Activated T-cell treated with anti-CD3 and anti-CD28 coated beads, Interleukin-2, amount 50 U/mL, for 48 hours (primary cell): ENCODE results near the gene TRIM41.
A peak's percentile ranks its signal among the peaks of the same experiment; 100 is the strongest.
"Not testable (repeated sequence)": the region's sequence is repeated elsewhere in the genome, so short reads cannot be mapped to it uniquely, and the experiment has no call there.

Experiments
- DNase-seq, 2 experiments: peaks; one replicate each; pipeline ENCODE4 v3.0.0-alpha.2; 2020

TRIM41 gene

DNA sequence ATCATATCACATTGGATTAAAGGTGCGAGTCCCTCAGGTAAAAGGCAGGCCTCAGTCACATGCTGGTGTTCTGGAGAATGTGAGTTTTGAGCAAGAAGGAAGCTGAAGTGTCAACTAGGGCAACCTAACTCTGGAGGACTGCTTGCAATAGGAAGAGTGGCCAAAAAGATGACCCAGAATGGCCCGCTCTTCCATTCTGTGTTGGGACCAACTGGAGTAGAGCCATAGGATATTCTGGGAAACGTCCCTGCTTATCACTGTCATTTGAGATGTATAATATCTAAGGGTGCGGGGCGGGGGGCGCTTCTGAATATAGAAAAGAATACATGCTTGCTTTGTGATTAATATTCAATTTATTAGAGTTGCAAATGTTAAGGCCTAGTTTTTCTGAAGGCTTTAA, 11.0 kb upstream of the TRIM41 start:
- no peak for DNase-seq

GRCh38 chr5:181212934-181213333, 10.1 kb upstream of the TRIM41 start:
- DNase-seq = no peak

- DNase-seq = not testable (repeated sequence)
Measured at GRCh38 chr5:181214249-181214648, 8.8 kb upstream of the TRIM41 start.

- DNase-seq = peak; percentile 69 to 70
Measured at GRCh38 chr5:181215997-181216989, 6.8 kb upstream of the TRIM41 start.

- DNase-seq = peak; percentile 79
Measured at GRCh38 chr5:181217111-181217802, 5.8 kb upstream of the TRIM41 start.

- peak; percentile 63 to 64 for DNase-seq
Measured at GRCh38 chr5:181217803-181218062, 5.3 kb upstream of the TRIM41 start.

DNA sequence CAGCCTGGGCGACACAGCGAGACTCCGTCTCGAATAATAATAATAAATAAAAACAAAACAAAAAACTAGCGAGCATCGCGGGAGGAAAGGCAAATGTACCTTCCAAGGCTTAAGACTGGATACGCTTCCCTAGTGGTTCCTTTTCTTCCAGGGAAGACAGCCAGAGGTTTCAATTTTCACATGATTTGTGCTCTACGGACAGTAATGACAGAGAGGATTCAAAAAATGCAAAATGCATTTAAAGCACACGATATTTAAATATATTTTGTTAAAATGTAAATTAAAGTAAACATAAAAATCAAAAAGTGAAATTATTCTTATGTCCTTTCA, 4.3 kb upstream of the TRIM41 start:
- DNase-seq = no peak

DNA sequence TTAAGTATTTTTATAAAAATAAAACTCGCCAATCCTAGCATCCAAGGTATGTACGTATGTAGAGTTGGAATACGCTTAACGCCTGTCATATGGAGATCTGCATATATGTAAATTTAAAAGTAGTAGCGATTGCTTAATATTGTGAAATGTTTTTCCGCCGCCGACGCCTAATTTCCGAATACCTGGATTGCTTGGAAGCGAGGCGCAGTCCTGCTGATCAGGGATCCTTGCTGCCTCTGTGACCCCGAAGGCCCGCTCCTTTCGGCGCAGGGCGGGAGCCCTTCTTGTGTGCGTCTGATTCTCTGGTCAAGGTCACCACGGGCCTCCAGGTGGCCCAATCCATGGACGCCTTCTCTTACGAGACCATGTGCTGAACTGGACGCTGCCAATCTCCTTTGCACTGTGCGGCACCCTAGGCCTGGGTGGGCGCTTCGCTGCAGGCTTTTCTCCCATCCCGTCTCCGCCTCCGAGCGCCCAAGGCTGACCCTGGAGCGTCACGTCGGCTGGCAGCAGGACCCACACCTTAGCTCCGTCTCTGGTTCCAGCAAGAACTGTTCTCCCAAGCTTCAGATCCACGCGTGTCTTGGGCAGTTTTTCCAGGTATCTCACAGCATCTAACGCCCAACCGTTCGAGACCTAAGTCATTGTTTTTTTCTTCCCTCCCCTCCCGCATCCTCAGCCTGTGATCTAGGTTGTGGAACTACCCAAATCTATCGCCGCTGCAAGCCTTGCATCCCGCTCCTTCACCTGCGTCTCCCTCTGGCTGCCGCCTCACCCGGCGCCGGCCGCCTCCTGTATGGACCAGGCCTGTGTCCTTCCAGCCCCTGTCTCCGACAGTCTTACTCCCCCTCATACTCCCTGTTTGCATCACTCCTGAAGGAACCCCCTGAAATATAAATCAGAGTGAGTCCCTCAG, 3.6 kb upstream of the TRIM41 start:
- DNase-seq = no peak

- no peak for DNase-seq
Measured at GRCh38 chr5:181220178-181220515, 2.9 kb upstream of the TRIM41 start.

GRCh38 chr5:181221105-181221791, 1.8 kb upstream of the TRIM41 start:
- DNase-seq = peak in 1 of 2 experiments; percentile 79

GRCh38 chr5:181221792-181222629, 1.1 kb upstream of the TRIM41 start:
- peak; percentile 99 to 100 for DNase-seq

- no peak for DNase-seq
Measured at GRCh38 chr5:181222630-181223057, 437 bp upstream of the TRIM41 start.

DNA sequence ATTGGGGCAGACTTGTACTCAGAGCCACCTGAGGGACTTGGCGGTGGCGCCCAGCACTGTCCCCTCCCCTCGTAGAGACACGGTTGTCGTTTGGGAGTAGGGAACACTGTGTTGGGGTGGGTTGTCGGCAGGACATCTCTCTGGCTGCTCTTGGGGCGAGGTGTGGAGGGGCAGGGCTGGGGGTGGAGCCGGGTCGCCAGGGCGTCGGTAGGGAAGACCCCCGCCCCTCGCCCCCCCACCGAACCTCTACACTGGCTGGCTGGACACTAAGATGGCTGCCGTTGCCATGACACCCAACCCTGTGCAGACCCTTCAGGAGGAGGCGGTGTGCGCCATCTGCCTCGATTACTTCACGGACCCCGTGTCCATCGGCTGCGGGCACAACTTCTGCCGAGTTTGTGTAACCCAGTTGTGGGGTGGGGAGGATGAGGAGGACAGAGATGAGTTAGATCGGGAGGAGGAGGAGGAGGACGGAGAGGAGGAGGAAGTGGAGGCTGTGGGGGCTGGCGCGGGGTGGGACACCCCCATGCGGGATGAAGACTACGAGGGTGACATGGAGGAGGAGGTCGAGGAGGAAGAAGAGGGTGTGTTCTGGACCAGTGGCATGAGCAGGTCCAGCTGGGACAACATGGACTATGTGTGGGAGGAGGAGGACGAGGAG, 778 bp downstream of the TRIM41 start:
- no peak for DNase-seq

GRCh38 chr5:181224390-181225229, 1.5 kb downstream of the TRIM41 start:
- DNase-seq = no peak

DNA sequence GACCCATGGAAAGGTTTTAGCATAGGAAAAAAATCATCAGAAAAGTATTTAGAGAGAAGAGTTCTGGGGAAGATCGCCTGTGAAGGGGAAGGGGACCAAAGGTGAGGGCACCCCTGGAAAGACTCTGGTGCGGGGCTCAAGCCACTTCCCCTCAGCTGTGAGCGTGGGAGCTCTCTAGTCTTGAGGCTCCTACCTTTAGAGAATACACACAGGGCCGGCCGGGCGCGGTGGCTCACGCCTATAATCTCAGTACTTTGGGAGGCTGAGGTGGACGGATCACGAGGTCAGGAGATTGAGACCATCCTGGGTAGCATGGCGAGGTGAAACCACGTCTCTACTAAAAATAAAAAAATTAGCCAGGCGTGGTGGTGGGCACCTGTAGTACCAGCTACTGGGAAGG, 6.9 kb downstream of the TRIM41 start:
- DNase-seq = no peak

GRCh38 chr5:181230551-181230950, 7.5 kb downstream of the TRIM41 start:
- no peak for DNase-seq

DNA sequence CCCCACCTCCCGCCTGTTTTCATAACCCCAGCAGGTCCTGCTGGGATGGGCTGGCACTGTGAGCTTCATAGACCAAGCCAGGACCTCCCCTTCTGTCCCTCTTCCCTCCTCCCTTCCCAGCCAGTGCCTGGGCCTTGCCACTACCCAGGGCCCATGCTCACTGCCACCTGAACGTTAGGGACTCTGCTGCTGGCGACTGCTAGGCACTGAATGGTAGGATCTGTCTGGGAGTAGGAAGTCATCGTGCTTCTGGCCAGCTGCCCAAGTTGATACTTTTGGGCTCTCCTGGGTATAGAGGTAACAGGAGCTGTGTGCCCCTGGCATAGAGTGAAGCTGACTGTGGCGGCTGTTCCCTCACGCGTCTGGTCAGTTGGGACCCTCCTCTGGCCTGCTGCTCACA, 8.4 kb downstream of the TRIM41 start:
- DNase-seq = no peak

DNA sequence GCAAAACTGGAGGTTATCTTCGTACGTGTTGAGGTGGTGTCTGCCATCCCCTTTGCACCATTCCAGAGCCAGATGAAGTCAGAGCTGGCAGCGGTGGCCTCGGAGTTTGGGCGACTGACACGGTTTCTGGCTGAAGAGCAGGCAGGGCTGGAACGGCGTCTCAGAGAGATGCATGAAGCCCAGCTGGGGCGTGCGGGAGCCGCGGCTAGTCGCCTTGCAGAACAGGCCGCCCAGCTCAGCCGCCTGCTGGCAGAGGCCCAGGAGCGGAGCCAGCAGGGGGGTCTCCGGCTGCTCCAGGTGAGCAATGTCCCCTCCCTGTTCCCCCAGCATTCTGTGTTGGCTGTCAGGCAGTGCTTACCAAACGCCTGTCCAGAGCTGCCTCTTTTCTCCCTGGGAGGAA, 9.5 kb downstream of the TRIM41 start:
- DNase-seq = no peak

- DNase-seq = no peak
Measured at GRCh38 chr5:181233088-181233800, 10.2 kb downstream of the TRIM41 start.
